Mucosa of stomach (tissue), 1 donor: ENCODE results near the gene ZNF432.
"Not testable (repeated sequence)": the region's sequence is repeated elsewhere in the genome, so short reads cannot be mapped to it uniquely, and the experiment has no call there.

Source experiments
- H3K27me3 ChIP-seq: one replicate; pipeline ENCODE4 v1.7.0; 2013; ENCODE audit warnings: mild to moderate bottlenecking, low read length; ENCODE audit not compliant: control insufficient read depth, insufficient read depth
- H3K36me3 ChIP-seq: one replicate; pipeline ENCODE4 v1.7.0; 2013; ENCODE audit warnings: low read length; ENCODE audit not compliant: control insufficient read depth, insufficient read depth
- H3K4me1 ChIP-seq: one replicate; pipeline ENCODE4 v1.7.0; 2013; ENCODE audit warnings: mild to moderate bottlenecking, low read length; ENCODE audit not compliant: control insufficient read depth, insufficient read depth
- H3K4me3 ChIP-seq: one replicate; pipeline ENCODE4 v1.7.0; 2013; ENCODE audit warnings: low read length
- H3K9ac ChIP-seq: one replicate; pipeline ENCODE4 v1.7.0; 2013; ENCODE audit warnings: mild to moderate bottlenecking, low read length, moderate library complexity
- H3K9me3 ChIP-seq: one replicate; pipeline ENCODE4 v1.7.0; 2013; ENCODE audit warnings: mild to moderate bottlenecking, low read length, moderate library complexity; ENCODE audit not compliant: control insufficient read depth
- donor health status: Pancreatic carcinoma.

Gene ZNF432

DNA sequence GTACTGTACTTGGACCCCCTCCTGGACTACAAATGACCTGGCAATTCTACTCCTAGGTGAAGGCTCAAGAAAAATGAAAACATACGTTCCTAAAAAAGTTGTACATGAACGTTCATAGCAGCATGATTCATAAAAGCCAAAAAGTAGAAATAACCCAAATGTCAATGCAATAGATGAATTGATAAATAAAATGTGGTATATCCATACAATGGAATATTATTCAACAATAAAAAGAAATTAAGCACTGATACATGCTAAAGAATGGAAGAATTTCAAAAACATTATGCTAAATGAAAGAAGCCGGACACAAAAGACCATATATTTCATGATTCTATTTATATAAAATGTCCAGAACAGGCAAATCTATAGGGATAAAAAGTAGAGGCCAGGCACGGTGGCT is 9.5 kb downstream of the ZNF432 start:
- Histone ChIP-seq H3K9ac (no peak overlapping the region), H3K4me3 (no peak overlapping the region), H3K36me3 (peaks cover 34% of the 10 kb centered on the region), H3K9me3 (peaks cover 47% of the 10 kb centered on the region), H3K27me3 (no peaks in the 10 kb centered on the region), H3K4me1 (no peaks in the 10 kb centered on the region)

DNA sequence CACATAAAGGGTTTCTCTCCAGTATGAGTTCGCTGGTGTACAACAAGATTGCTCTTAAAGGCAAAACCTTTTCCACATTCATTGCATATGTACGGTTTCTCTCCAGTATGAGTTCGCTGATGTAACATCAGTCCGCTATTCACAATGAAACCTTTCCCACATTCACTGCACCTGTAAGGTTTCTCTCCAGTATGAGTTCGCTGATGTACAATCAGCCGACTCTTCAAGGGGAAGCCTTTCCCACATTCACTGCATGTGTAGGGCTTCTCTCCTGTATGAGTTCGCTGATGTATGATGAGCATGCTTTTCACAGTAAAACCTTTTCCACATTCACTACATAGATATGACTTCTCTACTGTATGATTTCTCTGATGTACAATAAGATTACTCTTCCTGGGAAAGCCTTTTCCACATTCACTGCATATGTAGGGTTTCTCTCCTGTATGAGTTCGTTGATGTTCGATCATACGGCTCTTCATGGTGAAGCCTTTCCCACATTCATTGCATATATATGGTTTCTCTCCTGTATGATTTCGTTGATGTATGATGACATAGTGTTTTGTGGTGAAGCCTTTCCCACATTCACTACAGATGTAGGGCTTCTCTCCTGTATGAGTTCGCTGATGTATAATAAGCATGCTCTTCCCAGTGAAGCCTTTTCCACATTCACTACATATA is 14.4 kb downstream of the ZNF432 start:
- Histone ChIP-seq H3K9ac (no peak overlapping the region), H3K4me3 (no peak overlapping the region), H3K4me1 (no peaks in the 10 kb centered on the region), H3K9me3 (peaks cover 46% of the 10 kb centered on the region), H3K36me3 (peaks cover 29% of the 10 kb centered on the region), H3K27me3 (no peaks in the 10 kb centered on the region)

GRCh38 chr19:52028780-52029123 is 19.9 kb downstream of the ZNF432 start:
- H3K27me3 ChIP-seq: no peaks in the 10 kb centered on the region
- no peaks in the 10 kb centered on the region for H3K36me3 ChIP-seq
- peak overlapping the region; percentile 93 for H3K4me3 ChIP-seq
- H3K4me1 ChIP-seq: no peaks in the 10 kb centered on the region
- H3K9me3 ChIP-seq: peaks cover 17% of the 10 kb centered on the region
- H3K9ac ChIP-seq: peak overlapping the region; percentile 92

DNA sequence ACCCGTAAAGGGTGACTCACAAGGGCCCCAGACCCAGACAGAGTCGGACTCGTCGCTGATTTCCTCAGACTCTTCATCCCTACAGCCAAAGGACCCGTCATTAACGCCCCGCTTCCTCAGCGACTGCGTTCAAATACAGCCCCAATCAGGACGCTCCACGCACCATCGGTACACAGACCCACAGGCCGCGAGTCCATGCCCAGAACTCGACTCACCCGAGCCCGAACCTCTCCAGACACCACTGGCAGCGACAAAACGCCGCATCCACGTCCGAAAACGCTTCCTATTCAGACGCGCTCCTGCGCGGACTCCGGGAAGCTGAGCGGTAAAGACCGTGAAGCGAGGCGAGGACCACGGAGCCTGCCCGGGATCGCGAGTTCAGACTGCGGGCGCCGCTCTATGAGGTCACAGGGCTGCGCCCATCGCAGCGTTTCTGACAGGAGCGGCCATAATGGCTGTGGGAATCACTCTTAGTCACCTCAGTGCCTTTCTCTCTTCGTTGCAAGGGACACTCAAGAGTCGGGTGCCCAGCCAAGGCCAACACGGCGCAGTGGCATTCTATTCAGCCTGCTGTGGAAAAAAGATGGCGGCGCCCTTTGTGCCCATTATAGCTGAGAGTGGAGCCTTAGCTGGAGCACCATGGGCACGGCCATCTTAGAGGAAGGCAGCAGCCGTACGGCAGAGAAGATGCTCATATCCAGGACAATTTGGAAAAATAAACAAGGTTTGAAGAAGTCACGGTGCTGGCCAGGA is 20.4 kb downstream of the ZNF432 start, which contains the start of gene ZNF614:
TSS of gene ZNF614 (minus strand) at position 353 of the 753 bp plus-strand sequence. CDS start 2,634 bp downstream, outside the sequence.
- Histone ChIP-seq H3K4me3 (peak within 1 kb of the TSS; percentile 93), H3K9ac (peak within 1 kb of the TSS; percentile 92), H3K9me3 (peaks cover 12% of the 10 kb centered on the region), H3K27me3 (no peaks in the 10 kb centered on the region), H3K4me1 (no peaks in the 10 kb centered on the region), H3K36me3 (no peaks in the 10 kb centered on the region)

DNA sequence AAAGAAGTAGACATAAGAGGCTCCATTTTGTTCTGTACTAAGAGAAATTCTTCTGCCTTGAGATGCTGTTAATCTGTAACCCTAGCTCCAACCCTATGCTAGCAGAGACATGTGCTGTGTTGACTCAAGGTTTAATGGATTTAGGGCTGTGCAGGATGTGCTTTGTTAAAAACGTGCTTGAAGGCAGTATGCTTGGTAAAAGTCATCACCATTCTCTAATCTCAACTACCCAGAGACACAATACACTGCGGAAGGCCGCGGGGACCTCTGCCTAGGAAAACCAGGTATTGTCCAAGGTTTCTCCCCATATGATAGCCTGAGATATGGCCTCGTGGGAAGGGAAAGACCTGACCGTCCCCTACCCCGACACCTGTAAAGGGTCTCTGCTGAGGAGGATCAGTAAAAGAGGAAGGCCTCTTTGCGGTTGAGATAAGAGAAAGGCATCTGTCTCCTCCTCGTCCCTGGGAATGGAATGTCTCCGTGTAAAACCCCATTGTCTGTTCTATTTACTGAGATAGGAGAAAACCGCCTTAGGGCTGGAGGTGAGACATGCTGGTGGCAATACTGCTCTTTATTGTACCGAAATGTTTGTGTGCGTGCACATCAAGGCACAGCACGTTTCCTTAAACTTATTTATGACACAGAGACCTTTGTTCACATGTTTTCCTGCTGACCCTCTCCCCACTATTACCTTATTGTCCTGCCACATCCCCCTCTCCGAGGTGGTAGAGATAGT is 22.2 kb downstream of the ZNF432 start:
- not testable (repeated sequence) for H3K9ac ChIP-seq, H3K36me3 ChIP-seq, H3K9me3 ChIP-seq, H3K4me3 ChIP-seq, H3K4me1 ChIP-seq, H3K27me3 ChIP-seq

- peaks cover 24% of the 10 kb centered on the region for H3K9me3 ChIP-seq
- not testable (repeated sequence) for H3K4me3 ChIP-seq, H3K9ac ChIP-seq, H3K4me1 ChIP-seq, H3K27me3 ChIP-seq, H3K36me3 ChIP-seq
Observed at GRCh38 chr19:52024478-52024877, 24.2 kb downstream of the ZNF432 start.

- H3K9me3 ChIP-seq: peaks cover 31% of the 10 kb centered on the region
- no peaks in the 10 kb centered on the region for H3K4me1 ChIP-seq
- H3K9ac ChIP-seq: no peak overlapping the region
- no peaks in the 10 kb centered on the region for H3K27me3 ChIP-seq
- H3K4me3 ChIP-seq: no peak overlapping the region
- no peaks in the 10 kb centered on the region for H3K36me3 ChIP-seq
Observed at GRCh38 chr19:52022193-52022592, 26.4 kb downstream of the ZNF432 start.

DNA sequence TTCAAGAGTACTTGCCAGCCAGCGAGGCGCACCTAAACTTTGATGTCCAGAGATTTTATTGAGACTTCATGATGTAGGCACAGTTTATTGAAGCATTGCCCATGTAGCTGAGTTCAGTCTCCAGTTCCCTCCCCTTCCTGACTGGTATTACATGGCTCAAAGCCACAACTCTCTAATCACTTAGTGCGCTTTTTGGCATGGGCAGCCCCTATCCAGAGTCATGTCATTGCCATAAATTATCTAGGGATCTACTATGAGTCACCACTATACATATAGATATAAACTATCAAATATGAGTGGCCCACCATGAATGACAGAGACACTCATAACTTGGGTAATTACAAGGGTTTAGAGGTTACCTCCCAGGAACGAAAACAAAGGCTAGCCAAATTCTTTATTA is 28.1 kb downstream of the ZNF432 start:
- no peaks in the 10 kb centered on the region for H3K27me3 ChIP-seq
- H3K9me3 ChIP-seq: peaks cover 41% of the 10 kb centered on the region
- H3K4me1 ChIP-seq: no peaks in the 10 kb centered on the region
- H3K4me3 ChIP-seq: no peak overlapping the region
- H3K36me3 ChIP-seq: peaks cover 8% of the 10 kb centered on the region
- H3K9ac ChIP-seq: no peak overlapping the region

DNA sequence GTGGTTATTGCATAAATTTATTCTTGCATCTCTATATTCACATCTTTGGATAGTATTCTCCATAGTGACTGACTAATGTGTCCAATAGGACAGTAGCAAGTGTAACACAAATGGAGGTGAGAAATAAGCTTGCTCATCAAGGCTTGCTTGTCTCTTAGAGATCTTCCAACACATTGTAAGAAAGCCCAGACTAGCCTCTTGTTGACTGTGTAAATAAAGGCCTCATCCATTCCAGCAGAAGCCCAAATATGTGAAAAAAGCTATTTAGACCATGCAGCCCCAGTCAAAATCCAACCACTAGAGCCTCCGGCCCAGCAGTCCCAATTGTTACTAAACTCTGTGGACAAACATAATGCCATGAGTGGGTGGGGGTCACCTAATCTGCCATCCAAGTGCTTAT is 38.0 kb downstream of the ZNF432 start:
- Histone ChIP-seq H3K27me3 (no peaks in the 10 kb centered on the region), H3K36me3 (no peaks in the 10 kb centered on the region), H3K4me1 (no peaks in the 10 kb centered on the region), H3K4me3 (no peak overlapping the region), H3K9me3 (no peaks in the 10 kb centered on the region), H3K9ac (no peak overlapping the region)

GRCh38 chr19:52007806-52008557 is 40.7 kb downstream of the ZNF432 start, which contains the start of gene ZNF615:
Gene ZNF615, minus strand, starts transcription at chr19:52008211. Its CDS starts 4,500 bp downstream, at chr19:52003711.
- Histone ChIP-seq H3K9me3 (no peaks in the 10 kb centered on the region), H3K36me3 (no peaks in the 10 kb centered on the region), H3K9ac (peak within 1 kb of the TSS; percentile 77), H3K4me3 (peak within 1 kb of the TSS; percentile 80), H3K4me1 (no peaks in the 10 kb centered on the region), H3K27me3 (no peaks in the 10 kb centered on the region)

- peak overlapping the region; percentile 77 for H3K9ac ChIP-seq
- H3K9me3 ChIP-seq: no peaks in the 10 kb centered on the region
Observed at GRCh38 chr19:52007451-52007805, 41.2 kb downstream of the ZNF432 start.

More at GRCh38 chr19:52007451-52007805, 41.2 kb downstream of the ZNF432 start:
- no peaks in the 10 kb centered on the region for H3K27me3 ChIP-seq
- no peaks in the 10 kb centered on the region for H3K36me3 ChIP-seq
- H3K4me3 ChIP-seq: peak overlapping the region; percentile 80
- no peaks in the 10 kb centered on the region for H3K4me1 ChIP-seq
